Endodermal cell (in vitro differentiated cells): ENCODE measurements around the gene CBL. TPM values are rescaled to one million over a fixed set of nuclear protein-coding genes. Genes with fewer than 3 reads are reported as not detected.
A peak's percentile ranks its signal among the peaks of the same experiment; 100 is the strongest.

ENCODE experiments used
- DNase-seq: peaks from one replicate; pipeline ENCODE4 v3.0.0-alpha.2; 2017
- H3K27ac ChIP-seq: 2 replicates; pipeline ENCODE4 v1.5.1; 2013; ENCODE audit warnings: mild to moderate bottlenecking, low read depth, low read length, moderate library complexity
- H3K27me3 ChIP-seq: 2 replicates; pipeline ENCODE4 v1.6.1; 2013; ENCODE audit warnings: mild to moderate bottlenecking, low read length, moderate library complexity; ENCODE audit not compliant: insufficient read depth, control insufficient read depth, poor library complexity, severe bottlenecking
- H3K36me3 ChIP-seq: 2 replicates; pipeline ENCODE4 v1.7.0; 2013; ENCODE audit warnings: mild to moderate bottlenecking, low read length, moderate library complexity; ENCODE audit not compliant: control insufficient read depth, insufficient read depth
- H3K4me1 ChIP-seq: one replicate; pipeline ENCODE4 v1.7.0; 2013; ENCODE audit warnings: low read length; ENCODE audit not compliant: control insufficient read depth, insufficient read depth
- H3K4me3 ChIP-seq: 2 replicates; pipeline ENCODE4 v1.5.1; 2013; ENCODE audit warnings: mild to moderate bottlenecking, low read length, moderate library complexity
- H3K9ac ChIP-seq: 2 replicates; pipeline ENCODE4 v1.6.1; 2013; ENCODE audit warnings: mild to moderate bottlenecking, low read length, moderate library complexity; ENCODE audit not compliant: poor library complexity, severe bottlenecking; ENCODE audit errors: extremely low read depth
- H3K9me3 ChIP-seq: 2 replicates; pipeline ENCODE4 v1.6.1; 2013; ENCODE audit warnings: mild to moderate bottlenecking, low read length, moderate library complexity; ENCODE audit not compliant: control insufficient read depth
- H3K27ac Mint-ChIP-seq: 2 replicates; pipeline ENCODE4 v1.8.0; 2020; ENCODE audit warnings: mixed read lengths
- H3K27me3 Mint-ChIP-seq: 2 replicates; pipeline ENCODE4 v1.8.0; 2021; ENCODE audit warnings: mild to moderate bottlenecking, mixed read lengths; ENCODE audit not compliant: insufficient read depth
- H3K36me3 Mint-ChIP-seq: 2 replicates; pipeline ENCODE4 v1.8.0; 2020; ENCODE audit warnings: low read depth, mixed read lengths
- H3K4me1 Mint-ChIP-seq: 2 replicates; pipeline ENCODE4 v1.8.0; 2020; ENCODE audit warnings: mixed read lengths
- H3K4me3 Mint-ChIP-seq: 2 replicates; pipeline ENCODE4 v1.8.0; 2020; ENCODE audit warnings: mild to moderate bottlenecking, moderate library complexity, mixed read lengths
- H3K9me3 Mint-ChIP-seq: 2 replicates; pipeline ENCODE4 v1.8.0; 2020; ENCODE audit warnings: mild to moderate bottlenecking, mixed read lengths
- WGBS, 2 experiments: methylation state at CpG; one replicate each; pipeline versions ENCODE4 v1.1.5 to v1.1.7; 2013; ENCODE audit warnings: missing lambda C conversion rate in 2 of 2, mixed read lengths in 1 of 2; ENCODE audit not compliant: insufficient coverage in 1 of 2, insufficient read length in 1 of 2; 5-methylcytosine and 5-hydroxymethylcytosine counted together
- total RNA-seq, 2 donors: library from RNA; stranded (reverse); fragmentation: NEBNext Ultra II Directional in 1 of 2; extraction: Animal tissue kit (Norgen Biotek cat#: 25700) in 1 of 2; gene quantifications; 2 replicates in 1 of 2; 3 replicates in 1 of 2; pipeline ENCODE4 v1.2.1, GENCODE V29; 2021
- TF ChIP-seq, protein P1 (sequence below): fragments of 200-600 bp; sonication (generic); conservative IDR thresholded peaks from 2 replicates; pipeline ENCODE4 v1.5.0; 2021; ENCODE audit warnings: antibody characterized with exemption, mild to moderate bottlenecking

The CBL gene
- total RNA-seq, 2 donors from 2014 or later: 40.3 to 52.7 TPM

DNA sequence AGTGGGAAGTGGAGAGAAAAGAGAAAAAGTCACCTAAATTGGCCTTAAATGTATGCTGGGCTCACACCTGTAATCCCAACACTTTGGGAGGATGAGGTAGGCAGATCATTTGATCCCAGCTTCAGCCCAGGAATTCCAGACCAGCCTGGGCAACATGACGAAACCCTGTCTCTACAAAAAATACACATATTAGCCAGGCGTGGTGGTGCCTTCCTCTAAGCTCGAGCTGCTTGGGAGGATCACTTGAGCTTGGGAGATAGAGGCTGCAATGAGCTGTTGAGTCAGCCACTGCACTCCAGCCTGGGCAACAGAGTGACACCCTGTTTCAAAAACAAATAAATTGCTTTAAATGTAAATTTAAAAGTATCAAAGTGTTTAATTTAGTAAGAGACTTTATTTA lies 3.9 kb downstream of the CBL start:
- no peak for DNase-seq
- H3K4me1 ChIP-seq: peaks cover 2% of the 10 kb centered on the region
- Mint-ChIP-seq H3K27ac (peak overlapping the region; percentile 35), H3K4me1 (peaks cover 25% of the 10 kb centered on the region), H3K36me3 (no peaks in the 10 kb centered on the region), H3K4me3 (no peak overlapping the region), H3K27me3 (no peaks in the 10 kb centered on the region), H3K9me3 (no peaks in the 10 kb centered on the region)
- H3K27me3 ChIP-seq: no peaks in the 10 kb centered on the region
- H3K27ac ChIP-seq: no peak overlapping the region
- 84% methylated on average over 3 of the region's 3 CpGs; no CpG with 5 or more reads in 1 of the 2 experiments for WGBS, 2 experiments
- no peaks in the 10 kb centered on the region for H3K36me3 ChIP-seq
- TF ChIP-seq, protein P1, sequence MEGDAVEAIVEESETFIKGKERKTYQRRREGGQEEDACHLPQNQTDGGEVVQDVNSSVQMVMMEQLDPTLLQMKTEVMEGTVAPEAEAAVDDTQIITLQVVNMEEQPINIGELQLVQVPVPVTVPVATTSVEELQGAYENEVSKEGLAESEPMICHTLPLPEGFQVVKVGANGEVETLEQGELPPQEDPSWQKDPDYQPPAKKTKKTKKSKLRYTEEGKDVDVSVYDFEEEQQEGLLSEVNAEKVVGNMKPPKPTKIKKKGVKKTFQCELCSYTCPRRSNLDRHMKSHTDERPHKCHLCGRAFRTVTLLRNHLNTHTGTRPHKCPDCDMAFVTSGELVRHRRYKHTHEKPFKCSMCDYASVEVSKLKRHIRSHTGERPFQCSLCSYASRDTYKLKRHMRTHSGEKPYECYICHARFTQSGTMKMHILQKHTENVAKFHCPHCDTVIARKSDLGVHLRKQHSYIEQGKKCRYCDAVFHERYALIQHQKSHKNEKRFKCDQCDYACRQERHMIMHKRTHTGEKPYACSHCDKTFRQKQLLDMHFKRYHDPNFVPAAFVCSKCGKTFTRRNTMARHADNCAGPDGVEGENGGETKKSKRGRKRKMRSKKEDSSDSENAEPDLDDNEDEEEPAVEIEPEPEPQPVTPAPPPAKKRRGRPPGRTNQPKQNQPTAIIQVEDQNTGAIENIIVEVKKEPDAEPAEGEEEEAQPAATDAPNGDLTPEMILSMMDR: no peak
- no peak overlapping the region for H3K9ac ChIP-seq
- no peak overlapping the region for H3K4me3 ChIP-seq
- no peaks in the 10 kb centered on the region for H3K9me3 ChIP-seq

DNA sequence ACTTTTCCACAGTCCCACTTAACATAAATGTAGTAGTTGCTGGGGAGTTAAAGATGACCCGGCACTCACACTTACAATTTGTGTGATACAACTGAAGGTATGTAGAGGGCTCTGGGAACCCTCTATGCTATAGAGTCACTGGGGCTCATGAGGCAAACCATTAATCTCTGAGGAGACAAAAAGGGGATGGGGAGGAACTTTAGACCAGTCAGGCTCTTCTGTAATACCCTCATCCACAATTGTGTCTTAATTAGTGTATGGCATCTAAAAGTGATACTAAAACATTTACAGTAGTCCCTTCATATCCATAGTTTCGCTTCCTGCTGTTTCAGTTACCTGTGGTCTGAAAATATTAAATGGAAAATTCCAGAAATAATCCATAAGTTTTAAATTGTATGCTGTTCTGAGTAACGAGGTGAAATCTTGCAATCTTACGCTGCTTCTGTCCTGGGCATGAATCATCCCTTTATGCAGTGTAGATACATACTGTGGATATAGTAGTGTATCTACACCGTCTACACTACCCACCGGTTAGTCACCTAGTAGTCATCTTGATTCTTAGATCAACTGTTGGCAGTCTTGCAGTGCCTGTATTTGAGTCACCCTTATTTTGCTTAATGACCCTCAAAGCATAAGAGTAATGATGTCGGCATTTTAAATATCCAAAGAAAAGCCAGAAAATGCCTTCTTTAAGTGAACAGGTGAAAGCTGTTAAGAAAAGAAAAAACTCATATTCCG lies 12.2 kb downstream of the CBL start:
- WGBS, 2 experiments: 97 to 98% methylated on average over 3 to 8 of the region's 8 CpGs
- H3K4me3 Mint-ChIP-seq: no peak overlapping the region
- no peak overlapping the region for H3K27ac Mint-ChIP-seq
- peaks cover 2% of the 10 kb centered on the region for H3K36me3 Mint-ChIP-seq
- Histone ChIP-seq H3K27ac (no peak overlapping the region), H3K36me3 (no peaks in the 10 kb centered on the region), H3K4me1 (no peaks in the 10 kb centered on the region), H3K27me3 (no peaks in the 10 kb centered on the region), H3K4me3 (no peak overlapping the region), H3K9ac (no peak overlapping the region), H3K9me3 (no peaks in the 10 kb centered on the region)
- TF ChIP-seq, protein P1: no peak
- H3K27me3 Mint-ChIP-seq: no peaks in the 10 kb centered on the region
- H3K9me3 Mint-ChIP-seq: no peaks in the 10 kb centered on the region
- H3K4me1 Mint-ChIP-seq: no peaks in the 10 kb centered on the region
- peak; percentile 2 for DNase-seq

DNA sequence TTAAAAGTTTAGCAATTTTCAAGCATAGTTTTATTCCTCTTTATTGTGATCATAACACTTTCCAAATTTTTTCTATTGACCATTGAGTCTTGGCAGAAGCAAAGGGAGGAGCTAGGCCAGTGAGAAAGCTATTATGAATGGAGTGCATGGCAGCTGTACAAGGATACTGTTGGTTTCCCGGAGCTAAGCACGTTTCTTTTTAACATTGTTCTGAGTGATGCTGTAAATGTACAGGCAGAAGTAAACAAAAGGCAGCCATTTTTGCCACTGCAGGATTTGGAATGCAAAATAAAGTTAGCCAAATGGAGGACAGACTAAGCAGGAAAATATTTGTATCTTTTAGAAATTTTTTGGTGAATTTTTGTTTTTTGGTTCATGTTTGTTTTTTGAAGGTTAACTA lies 16.2 kb downstream of the CBL start:
- no peaks in the 10 kb centered on the region for H3K9me3 Mint-ChIP-seq
- no peaks in the 10 kb centered on the region for H3K4me1 Mint-ChIP-seq
- Histone ChIP-seq H3K4me1 (no peaks in the 10 kb centered on the region), H3K27me3 (no peaks in the 10 kb centered on the region), H3K27ac (no peak overlapping the region), H3K4me3 (no peak overlapping the region), H3K9ac (no peak overlapping the region), H3K36me3 (no peaks in the 10 kb centered on the region), H3K9me3 (no peaks in the 10 kb centered on the region)
- 85 to 94% methylated on average over 2 of the region's 2 CpGs for WGBS, 2 experiments
- no peak overlapping the region for H3K4me3 Mint-ChIP-seq
- peak overlapping the region; percentile 25 for H3K27ac Mint-ChIP-seq
- TF ChIP-seq, protein P1: no peak
- no peaks in the 10 kb centered on the region for H3K27me3 Mint-ChIP-seq
- no peak for DNase-seq
- peaks cover 12% of the 10 kb centered on the region for H3K36me3 Mint-ChIP-seq
